HepG2 (cell line): ENCODE data around the gene CHSY3. TPM values are rescaled to one million over a fixed set of nuclear protein-coding genes. Genes with fewer than 3 reads are reported as not detected.

ENCODE experiments used
- ATAC-seq: fragments of 200-7000 bp; cut with Tn5 transposase; 3 replicates; pipeline ENCODE4 v1.9.1; 2020; ENCODE audit warnings: mild to moderate bottlenecking, moderate library complexity
- BruUV-seq: library from RNA; stranded (reverse); fragments of 400-500 nt; replicated peaks from 2 replicates; lab custom pipeline; 2021; lab: Mats Ljungman, UMichigan
- CTCF ChIA-PET: fragments of 300-600 bp; formaldehyde crosslinking; extraction: SDS; loops from one replicate; lab custom pipeline; 2021; ENCODE audit warnings: low total read pairs, inconsistent platforms, low intra/inter-chr PET ratio; lab: Yijun Ruan, JAX
- POLR2A ChIA-PET: fragments of 350-600 bp; sonication (Branson Sonifier 250); formaldehyde crosslinking; loops from one replicate; lab custom pipeline; 2020; ENCODE audit warnings: antibody characterized with exemption, inconsistent platforms; lab: Yijun Ruan, JAX
- DNase-seq: peaks from one replicate; pipeline ENCODE4 v3.0.0-alpha.2; 2015; ENCODE audit warnings: low spot score
- FAIRE-seq: peaks from 3 replicates; lab custom pipeline; 2011; peaks lifted over from hg19 to GRCh38; lab: Jason Lieb, UNC
- H2AFZ ChIP-seq: one replicate; pipeline ENCODE4 v1.6.1; 2011; ENCODE audit warnings: low read length, inconsistent platforms
- H3K27ac ChIP-seq: fragments of 300-600 bp; 3 replicates; pipeline ENCODE4 v1.8.0; 2011; ENCODE audit warnings: mixed run types, mild to moderate bottlenecking, mixed read lengths, low read length, inconsistent platforms; ENCODE audit not compliant: insufficient read depth; ENCODE audit errors: extremely low read length
- H3K27me3 ChIP-seq, 2 experiments: fragments of 200-600 bp in 1 of 2; 2 replicates in 1 of 2; 3 replicates in 1 of 2; pipeline versions ENCODE4 v1.6.0 to v1.8.0; 2011; ENCODE audit warnings: low read length in 2 of 2, mild to moderate bottlenecking in 2 of 2, moderate library complexity in 2 of 2, inconsistent platforms in 1 of 2; ENCODE audit not compliant: insufficient read depth in 2 of 2, control insufficient read depth in 1 of 2
- H3K36me3 ChIP-seq, 2 experiments: fragments of 200-600 bp in 1 of 2; replicated peaks in 1 of 2; 2 replicates in 1 of 2; 3 replicates in 1 of 2; pipeline versions ENCODE4 v1.5.1 to v1.8.0; 2011; ENCODE audit warnings: low read length in 2 of 2, inconsistent platforms in 1 of 2; ENCODE audit not compliant: insufficient read depth in 2 of 2, control insufficient read depth in 1 of 2
- H3K4me1 ChIP-seq: 2 replicates; pipeline ENCODE4 v1.5.1; 2012; ENCODE audit warnings: low read length, inconsistent platforms; ENCODE audit not compliant: insufficient read depth
- H3K4me2 ChIP-seq: 2 replicates; pipeline ENCODE4 v1.6.0; 2011; ENCODE audit warnings: low read depth, low read length, inconsistent platforms
- H3K4me3 ChIP-seq, 3 experiments: fragments of 200-600 bp in 1 of 3; sonication (generic), shearing (Covaris generic) in 1 of 3; replicated peaks in 1 of 3; 2 replicates each; pipeline ENCODE4 v1.5.1; 2011 to 2016; ENCODE audit warnings: low read length in 3 of 3, inconsistent platforms in 2 of 3, low read depth in 2 of 3, mild to moderate bottlenecking in 2 of 3, control low read depth in 1 of 3, mixed read lengths in 1 of 3; ENCODE audit not compliant: insufficient read depth in 1 of 3
- H3K79me2 ChIP-seq: one replicate; pipeline ENCODE4 v1.6.1; 2011; ENCODE audit warnings: low read length, inconsistent platforms; ENCODE audit not compliant: insufficient read depth
- H3K9ac ChIP-seq: 2 replicates; pipeline ENCODE4 v1.6.0; 2011; ENCODE audit warnings: mild to moderate bottlenecking, low read depth, low read length, inconsistent platforms; ENCODE audit not compliant: insufficient read depth
- H3K9me3 ChIP-seq: 2 replicates; pipeline ENCODE4 v1.5.1; 2012; ENCODE audit warnings: mild to moderate bottlenecking, low read length
- H4K20me1 ChIP-seq: 2 replicates; pipeline ENCODE4 v1.6.0; 2011; ENCODE audit warnings: inconsistent platforms, mild to moderate bottlenecking, low read length, moderate library complexity; ENCODE audit not compliant: insufficient read depth
- KLF15 ChIP-seq: sonication (generic); formaldehyde crosslinking; IDR thresholded peaks from 2 replicates; pipeline ENCODE4 v1.8.1; 2023; ENCODE audit warnings: borderline replicate concordance, mild to moderate bottlenecking, inconsistent platforms, missing genetic modification reagents, mixed read lengths
- SMARCC2 ChIP-seq: fragments of 450-650 bp; IDR thresholded peaks from 2 replicates; pipeline ENCODE4 v1.6.1; 2017; ENCODE audit warnings: antibody characterized with exemption, mild to moderate bottlenecking
- SP2 ChIP-seq: sonication (generic); formaldehyde crosslinking; IDR thresholded peaks from 2 replicates; pipeline ENCODE4 v1.5.1; 2020; ENCODE audit warnings: mild to moderate bottlenecking, missing genetic modification reagents
- TAF1 ChIP-seq: sonication (generic); formaldehyde crosslinking; IDR thresholded peaks from 2 replicates; pipeline ENCODE4 v1.4.0; 2020; ENCODE audit warnings: missing genetic modification reagents
- ZBTB46 ChIP-seq: sonication (generic); formaldehyde crosslinking; IDR thresholded peaks from 2 replicates; pipeline ENCODE4 v1.4.0; 2020; ENCODE audit warnings: mild to moderate bottlenecking, missing genetic modification reagents, borderline replicate concordance
- ZNF326 ChIP-seq: sonication (generic); formaldehyde crosslinking; IDR thresholded peaks from 2 replicates; pipeline ENCODE4 v1.4.0; 2020; ENCODE audit warnings: missing genetic modification reagents, borderline replicate concordance
- ZNF557 ChIP-seq: sonication (generic); formaldehyde crosslinking; IDR thresholded peaks from 2 replicates; pipeline ENCODE4 v1.4.0; 2020; ENCODE audit warnings: missing genetic modification reagents
- ZNF646 ChIP-seq: sonication (generic); formaldehyde crosslinking; IDR thresholded peaks from 2 replicates; pipeline ENCODE4 v1.9.0; 2021; ENCODE audit warnings: mild to moderate bottlenecking, missing genetic modification reagents
- ZSCAN25 ChIP-seq: sonication (generic); formaldehyde crosslinking; IDR thresholded peaks from 2 replicates; pipeline ENCODE4 v1.8.0; 2022; ENCODE audit warnings: mild to moderate bottlenecking, missing genetic modification reagents
- WGBS: methylation state at CpG from one replicate; pipeline ENCODE4 v1.1.6; 2017; ENCODE audit warnings: low lambda C conversion rate; 5-methylcytosine and 5-hydroxymethylcytosine counted together
- in situ Hi-C: cut with HindIII; loops from 2 replicates; pipeline ENCODE4 v1.10.0; 2017; ENCODE audit warnings: low pct_unique_long_range_greater_than_20kb; ENCODE audit not compliant: extremely low pct_ligation_motif_present
- intact Hi-C: fragments of 100-400 bp; cut with micrococcal nuclease; formaldehyde crosslinking; loops from one replicate; pipeline ENCODE4 v1.10.0; 2022; ENCODE audit not compliant: unreplicated experiment
- polyA plus RNA-seq, 8 experiments: library from polyadenylated mRNA; depleted of rRNA in 3 of 8; stranded (reverse) in 7 of 8; unstranded in 1 of 8; fragments of >200 nt; fragmentation: Illumina TruSeq in 4 of 8; extraction: Trizol in 4 of 8; gene quantifications; 2 replicates each; pipeline versions ENCODE4 v1.2.1 to v1.2.3, GENCODE V29; 2011 to 2016; ENCODE audit warnings: low read depth in 4 of 8, missing spikeins in 1 of 8, mixed read lengths in 1 of 8; ENCODE audit not compliant: insufficient read depth in 1 of 8
- total RNA-seq, 5 experiments: library from RNA; depleted of rRNA; stranded (reverse); fragments of >200 nt; fragmentation: Illumina TruSeq; extraction: Trizol; gene quantifications; 2 replicates each; pipeline ENCODE4 v1.2.3, GENCODE V29; 2016; ENCODE audit warnings: low read depth in 1 of 5
- TF ChIP-seq, protein P1 (sequence below): sonication (generic); formaldehyde crosslinking; IDR thresholded peaks from 2 replicates; pipeline ENCODE4 v1.5.0; 2020; ENCODE audit warnings: missing genetic modification reagents

Gene CHSY3
- total and polyA plus RNA-seq, 2 of the 13 experiments (the other 11 are each of a cell fraction or from before 2014, with no cell fraction given) = 0.26 to 4.1 TPM

- ChIA-PET POLR2A (no interaction called here), CTCF (no interaction called here)
- H4K20me1 ChIP-seq = no peaks in the 10 kb centered on the region
- no peaks in the 10 kb centered on the region for H3K4me1 ChIP-seq
- H3K36me3 ChIP-seq = no peaks in the 10 kb centered on the region
- H3K9ac ChIP-seq = no peak overlapping the region
- intact Hi-C loops (no loop called here), in situ Hi-C loops (no loop called here)
- no peak overlapping the region for H3K4me3 ChIP-seq
- H3K79me2 ChIP-seq = no peaks in the 10 kb centered on the region
- no peak for ATAC-seq
- no peak for FAIRE-seq
- BruUV-seq = no TSS peak
- H3K4me2 ChIP-seq = no peak overlapping the region
- H3K27me3 ChIP-seq = no peaks in the 10 kb centered on the region
- no peaks in the 10 kb centered on the region for H3K9me3 ChIP-seq
- no peak overlapping the region for H3K27ac ChIP-seq
- WGBS = 12% methylated on average over 2 of the region's 2 CpGs
- TF ChIP-seq ZNF557 (CRISPR knock-in tag) (no peak), TAF1 (no peak), KLF15 (CRISPR knock-in tag) (no peak), ZBTB46 (CRISPR knock-in tag) (no peak)
- H2AFZ ChIP-seq = no peak overlapping the region
- DNase-seq = no peak
Measured at GRCh38 chr5:130077007-130077406, 172.7 kb downstream of the CHSY3 start.

GRCh38 chr5:130078661-130079060, 174.4 kb downstream of the CHSY3 start:
- no TSS peak for BruUV-seq
- 45% methylated on average over 3 of the region's 3 CpGs for whole genome bisulfite sequencing
- TF ChIP-seq SP2 (no peak), ZSCAN25 (CRISPR knock-in tag) (no peak), ZNF646 (CRISPR knock-in tag) (no peak), ZNF326 (CRISPR knock-in tag) (no peak), SMARCC2 (no peak)
- TF ChIP-seq, protein P1, sequence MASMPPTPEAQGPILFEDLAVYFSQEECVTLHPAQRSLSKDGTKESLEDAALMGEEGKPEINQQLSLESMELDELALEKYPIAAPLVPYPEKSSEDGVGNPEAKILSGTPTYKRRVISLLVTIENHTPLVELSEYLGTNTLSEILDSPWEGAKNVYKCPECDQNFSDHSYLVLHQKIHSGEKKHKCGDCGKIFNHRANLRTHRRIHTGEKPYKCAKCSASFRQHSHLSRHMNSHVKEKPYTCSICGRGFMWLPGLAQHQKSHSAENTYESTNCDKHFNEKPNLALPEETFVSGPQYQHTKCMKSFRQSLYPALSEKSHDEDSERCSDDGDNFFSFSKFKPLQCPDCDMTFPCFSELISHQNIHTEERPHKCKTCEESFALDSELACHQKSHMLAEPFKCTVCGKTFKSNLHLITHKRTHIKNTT = no peak

More at GRCh38 chr5:130078661-130079060, 174.4 kb downstream of the CHSY3 start:
- Histone ChIP-seq H3K27me3 (no peaks in the 10 kb centered on the region; a peak in 1 of 5 replicates), H3K79me2 (no peaks in the 10 kb centered on the region), H3K4me2 (no peak overlapping the region), H2AFZ (no peak overlapping the region), H4K20me1 (no peaks in the 10 kb centered on the region), H3K4me3 (no peak overlapping the region), H3K9ac (no peak overlapping the region), H3K27ac (no peak overlapping the region), H3K4me1 (no peaks in the 10 kb centered on the region), H3K9me3 (no peaks in the 10 kb centered on the region), H3K36me3 (no peaks in the 10 kb centered on the region)
- intact Hi-C loops (no loop called here), in situ Hi-C loops (no loop called here)
- ATAC-seq = no peak
- no peak for DNase-seq
- CTCF ChIA-PET = no interaction called here
- POLR2A ChIA-PET = no interaction called here
- FAIRE-seq = no peak
